GM12801 (cell line): ENCODE measurements around the gene ZNF57.

ENCODE experiments used
- CTCF ChIP-seq: IDR thresholded peaks from one replicate; pipeline ENCODE4 v1.5.1; 2011; ENCODE audit warnings: control low read depth; ENCODE audit not compliant: insufficient read length; ENCODE audit errors: extremely low read depth

The ZNF57 gene

GRCh38 chr19:2885736-2886135 lies 15.0 kb upstream of the ZNF57 start:
- no peak for TF ChIP-seq CTCF

- no peak for TF ChIP-seq CTCF
Measured at GRCh38 chr19:2887391-2887914, 13.3 kb upstream of the ZNF57 start.

- TF ChIP-seq CTCF: no peak
Measured at GRCh38 chr19:2888731-2889224, 11.9 kb upstream of the ZNF57 start.

GRCh38 chr19:2896694-2897093 lies 4.0 kb upstream of the ZNF57 start:
- TF ChIP-seq CTCF: no peak

- no peak for TF ChIP-seq CTCF
Measured at GRCh38 chr19:2902590-2903218, 2.0 kb downstream of the ZNF57 start.

- no peak for TF ChIP-seq CTCF
Measured at GRCh38 chr19:2905918-2906519, 5.3 kb downstream of the ZNF57 start.

GRCh38 chr19:2906631-2907195 lies 6.0 kb downstream of the ZNF57 start:
- no peak for TF ChIP-seq CTCF
